ENCODE data around the gene CSTF2T. TPM values are rescaled to one million over a fixed set of nuclear protein-coding genes. Genes with fewer than 3 reads are reported as not detected.

Gene CSTF2T
- total RNA-seq, 1 experiment from 2014 or later = 30.6 TPM

GRCh38 chr10:51706225-51706624, 6.8 kb upstream of the CSTF2T start:
- TF ChIP-seq CTCF (IDR thresholded peaks at IDR 0.05; ENCODE audit: unreplicated experiment) = no peak
- BruUV-seq (replicated peaks) = no TSS peak
- Mint-ChIP-seq H3K27ac (ENCODE audit: unreplicated experiment) (no peak overlapping the region), H3K4me3 (ENCODE audit: low read depth, unreplicated experiment) (no peak overlapping the region), H3K27me3 (ENCODE audit: unreplicated experiment) (peaks cover 5% of the 10 kb centered on the region), H3K4me1 (ENCODE audit: low read depth, unreplicated experiment) (no peaks in the 10 kb centered on the region), H3K36me3 (ENCODE audit: insufficient read depth, unreplicated experiment) (no peaks in the 10 kb centered on the region), H3K9me3 (ENCODE audit: low read depth, unreplicated experiment) (no peaks in the 10 kb centered on the region)
- CTCF ChIA-PET = no interaction called here
- no peak for DNase-seq
- intact Hi-C loops (cut with micrococcal nuclease; ENCODE audit: unreplicated experiment) = no loop called here

- no peaks in the 10 kb centered on the region for H3K9me3 Mint-ChIP-seq (ENCODE audit: low read depth, unreplicated experiment)
- DNase-seq = no peak
- H3K4me1 Mint-ChIP-seq (ENCODE audit: low read depth, unreplicated experiment) = no peaks in the 10 kb centered on the region
- intact Hi-C loops (cut with micrococcal nuclease; ENCODE audit: unreplicated experiment) = no loop called here
- H3K27ac Mint-ChIP-seq (ENCODE audit: unreplicated experiment) = no peak overlapping the region
- CTCF ChIA-PET = no interaction called here
- TF ChIP-seq CTCF (IDR thresholded peaks at IDR 0.05; ENCODE audit: unreplicated experiment) = no peak
- no TSS peak for BruUV-seq (replicated peaks)
- H3K4me3 Mint-ChIP-seq (ENCODE audit: low read depth, unreplicated experiment) = no peak overlapping the region
- no peaks in the 10 kb centered on the region for H3K36me3 Mint-ChIP-seq (ENCODE audit: insufficient read depth, unreplicated experiment)
- H3K27me3 Mint-ChIP-seq (ENCODE audit: unreplicated experiment) = peaks cover under 1% of the 10 kb centered on the region
Observed at GRCh38 chr10:51705774-51706173, 6.4 kb upstream of the CSTF2T start.

- peak overlapping the region; percentile 94 for H3K4me3 Mint-ChIP-seq (ENCODE audit: low read depth, unreplicated experiment)
- H3K36me3 Mint-ChIP-seq (ENCODE audit: insufficient read depth, unreplicated experiment) = peaks cover 28% of the 10 kb centered on the region
- BruUV-seq (replicated peaks) = TSS peak; percentile 98
- peak; percentile 26 for DNase-seq
- CTCF ChIA-PET = no interaction called here
- H3K9me3 Mint-ChIP-seq (ENCODE audit: low read depth, unreplicated experiment) = no peaks in the 10 kb centered on the region
- H3K4me1 Mint-ChIP-seq (ENCODE audit: low read depth, unreplicated experiment) = peaks cover 11% of the 10 kb centered on the region
- H3K27me3 Mint-ChIP-seq (ENCODE audit: unreplicated experiment) = no peaks in the 10 kb centered on the region
- intact Hi-C loops (cut with micrococcal nuclease; ENCODE audit: unreplicated experiment) = no loop called here
- peak overlapping the region; percentile 98 for H3K27ac Mint-ChIP-seq (ENCODE audit: unreplicated experiment)
- TF ChIP-seq CTCF (IDR thresholded peaks at IDR 0.05; ENCODE audit: unreplicated experiment) = no peak
Observed at GRCh38 chr10:51700228-51700817, 928 bp upstream of the CSTF2T start.

- peaks cover 28% of the 10 kb centered on the region for H3K36me3 Mint-ChIP-seq (ENCODE audit: insufficient read depth, unreplicated experiment)
- TSS peak; percentile 65 for BruUV-seq (replicated peaks)
- peak overlapping the region; percentile 98 for H3K27ac Mint-ChIP-seq (ENCODE audit: unreplicated experiment)
- intact Hi-C loops (cut with micrococcal nuclease; ENCODE audit: unreplicated experiment) = loop anchor here (10.0 kb wide), 1 partner anchor 516 kb away; no protein-coding TSS in a partner anchor
- no peaks in the 10 kb centered on the region for H3K9me3 Mint-ChIP-seq (ENCODE audit: low read depth, unreplicated experiment)
- TF ChIP-seq CTCF (IDR thresholded peaks at IDR 0.05; ENCODE audit: unreplicated experiment) = no peak
- H3K27me3 Mint-ChIP-seq (ENCODE audit: unreplicated experiment) = no peaks in the 10 kb centered on the region
- no peak for DNase-seq
- peak overlapping the region; percentile 94 for H3K4me3 Mint-ChIP-seq (ENCODE audit: low read depth, unreplicated experiment)
- H3K4me1 Mint-ChIP-seq (ENCODE audit: low read depth, unreplicated experiment) = peaks cover 11% of the 10 kb centered on the region
- CTCF ChIA-PET = no interaction called here
Observed at GRCh38 chr10:51699145-51699474, 285 bp downstream of the CSTF2T start.
